GM19467 (cell line): ENCODE results near the gene MUC4.
"Not testable (repeated sequence)": the region's sequence is repeated elsewhere in the genome, so short reads cannot be mapped to it uniquely, and the experiment has no call there.

Experiments
- ATAC-seq: cut with Tn5 transposase; IDR thresholded peaks from one replicate; pipeline ENCODE4 v1.9.1; 2021; ENCODE audit warnings: mild to moderate bottlenecking, moderate library complexity; ENCODE audit not compliant: unreplicated experiment

MUC4 gene

DNA sequence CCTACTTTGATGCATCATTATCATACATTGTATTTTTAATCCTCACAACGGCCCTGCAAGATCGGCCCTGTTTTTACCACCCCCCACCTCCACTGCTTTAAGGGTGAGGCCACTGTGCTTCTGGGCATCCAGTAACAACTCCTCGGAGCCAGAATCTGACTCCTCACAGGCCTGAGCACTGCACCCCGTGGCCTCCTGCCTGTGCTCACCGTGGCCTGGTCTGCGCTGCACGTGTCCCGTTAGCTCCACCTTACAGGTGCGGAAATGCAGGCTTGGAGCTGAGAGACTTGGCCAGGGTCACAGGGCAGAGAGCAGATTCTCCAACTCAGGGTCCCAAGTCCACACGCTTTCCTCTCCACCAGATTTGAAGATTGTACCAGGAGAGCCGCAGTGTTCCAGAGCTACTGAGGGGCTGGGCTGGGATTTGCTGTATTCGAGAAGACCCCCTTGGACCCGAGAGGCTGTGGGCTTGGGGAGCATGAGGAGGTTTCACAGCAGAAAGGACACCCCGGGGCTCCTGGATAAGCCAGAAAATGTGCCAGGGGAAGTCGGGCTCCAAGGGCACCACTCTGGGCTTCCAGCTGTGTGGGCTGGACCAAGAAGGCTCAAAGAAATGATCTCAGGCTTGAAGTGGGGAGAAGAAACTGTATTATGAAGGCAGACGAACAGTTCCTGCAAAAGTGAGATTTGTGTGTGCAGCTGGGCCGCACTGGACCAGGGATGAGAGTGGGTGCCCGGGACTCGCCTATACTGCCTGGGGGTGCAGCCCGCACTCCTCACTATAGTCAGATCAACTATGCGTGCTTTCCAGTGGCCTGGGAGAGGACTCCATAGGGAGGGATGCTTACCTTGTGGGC is 89.4 kb downstream of the MUC4 start:
- ATAC-seq = not testable (repeated sequence)

- ATAC-seq = not testable (repeated sequence)
Measured at GRCh38 chr3:195720831-195721506, 90.8 kb downstream of the MUC4 start, which contains the start of gene MUC20. Gene MUC20, plus strand, starts transcription at chr3:195720978. Its CDS starts 30 bp downstream, at chr3:195721008.

DNA sequence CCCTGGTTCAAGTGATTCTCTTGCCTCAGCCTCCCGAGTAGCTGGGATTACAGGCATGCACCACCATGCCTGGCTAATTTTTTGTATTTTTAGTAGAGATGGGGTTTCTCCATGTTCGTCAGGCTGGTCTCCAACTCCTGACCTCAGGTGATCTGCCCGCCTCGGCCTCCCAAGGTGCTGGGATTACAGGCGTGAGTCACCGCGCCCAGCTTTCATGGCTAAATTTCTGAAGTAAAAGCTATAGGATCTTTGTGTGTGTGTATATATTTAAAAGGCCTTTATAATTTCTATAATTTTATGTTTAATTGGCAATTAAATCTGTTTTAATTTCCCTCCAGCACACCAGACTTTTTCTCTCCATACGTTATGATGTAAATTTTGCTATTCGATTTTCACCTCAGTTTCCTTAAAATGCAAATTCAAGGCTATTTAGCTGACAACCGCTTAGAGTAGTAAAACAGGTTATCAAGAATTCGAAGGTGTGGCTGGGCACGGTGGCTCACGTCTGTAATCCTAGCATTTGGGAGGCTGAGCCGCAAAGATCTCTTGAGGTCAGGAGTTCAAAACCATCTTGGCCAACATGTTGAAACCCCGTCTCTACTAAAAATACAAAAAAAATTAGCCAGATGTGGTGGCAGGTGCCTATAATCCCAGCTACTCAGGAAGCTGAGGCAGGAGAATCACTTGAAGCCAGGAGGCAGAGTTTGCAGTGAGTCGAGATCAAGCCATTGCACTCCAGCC is 92.0 kb downstream of the MUC4 start:
- not testable (repeated sequence) for ATAC-seq

DNA sequence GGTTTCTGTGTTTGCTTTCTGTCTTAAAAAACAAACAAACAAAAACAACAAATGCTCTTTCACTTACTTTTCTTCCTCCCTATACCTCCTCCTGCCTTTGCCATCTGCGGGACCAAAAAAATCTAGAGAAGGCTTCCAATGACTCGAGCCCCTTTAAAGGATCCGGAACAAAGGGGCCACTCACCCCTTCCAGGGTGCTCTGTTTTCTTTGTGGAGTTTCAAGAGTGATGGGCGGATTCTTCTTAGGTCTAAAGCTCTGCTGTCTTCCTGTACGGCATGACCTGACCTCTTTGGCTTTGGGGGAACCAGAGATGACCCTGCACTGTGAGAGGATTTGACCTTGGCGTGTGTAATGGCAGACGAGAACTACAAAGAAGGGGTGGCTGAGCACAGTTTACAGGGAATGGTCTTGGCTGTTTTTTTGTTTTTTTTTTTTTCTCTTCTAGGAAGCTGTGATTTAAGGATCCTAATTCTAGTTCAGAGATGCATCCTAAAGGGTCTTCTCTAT is 93.2 kb downstream of the MUC4 start:
- ATAC-seq = no peak

- no peak for ATAC-seq
Measured at GRCh38 chr3:195717852-195718476, 93.8 kb downstream of the MUC4 start.

- ATAC-seq = no peak
Measured at GRCh38 chr3:195717416-195717815, 94.3 kb downstream of the MUC4 start.

- ATAC-seq = no peak
Measured at GRCh38 chr3:195715583-195716266, 96.0 kb downstream of the MUC4 start.

- ATAC-seq = no peak
Measured at GRCh38 chr3:195715134-195715533, 96.6 kb downstream of the MUC4 start.

GRCh38 chr3:195714380-195715011 is 97.2 kb downstream of the MUC4 start:
- no peak for ATAC-seq

GRCh38 chr3:195713150-195713549 is 98.6 kb downstream of the MUC4 start:
- ATAC-seq = not testable (repeated sequence)

DNA sequence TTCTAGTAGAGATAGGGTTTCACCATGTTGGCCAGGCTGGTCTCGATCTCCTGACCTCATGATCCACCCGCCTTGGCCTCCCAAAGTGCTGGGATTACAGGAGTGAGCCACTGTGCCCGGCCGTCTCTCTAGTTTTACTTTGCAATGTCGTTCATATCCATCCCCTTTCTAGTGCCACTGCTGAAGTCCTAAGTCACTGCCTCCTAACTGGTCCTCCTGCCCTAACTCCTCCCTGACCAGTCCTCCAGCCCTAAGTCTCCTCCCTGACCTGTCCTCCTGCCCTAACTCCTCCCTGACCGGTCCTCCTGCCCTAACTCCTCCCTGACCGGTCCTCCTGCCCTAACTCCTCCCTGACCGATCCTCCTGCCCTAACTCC is 99.2 kb downstream of the MUC4 start:
- not testable (repeated sequence) for ATAC-seq

- no peak for ATAC-seq
Measured at GRCh38 chr3:195711813-195712534, 99.8 kb downstream of the MUC4 start.

DNA sequence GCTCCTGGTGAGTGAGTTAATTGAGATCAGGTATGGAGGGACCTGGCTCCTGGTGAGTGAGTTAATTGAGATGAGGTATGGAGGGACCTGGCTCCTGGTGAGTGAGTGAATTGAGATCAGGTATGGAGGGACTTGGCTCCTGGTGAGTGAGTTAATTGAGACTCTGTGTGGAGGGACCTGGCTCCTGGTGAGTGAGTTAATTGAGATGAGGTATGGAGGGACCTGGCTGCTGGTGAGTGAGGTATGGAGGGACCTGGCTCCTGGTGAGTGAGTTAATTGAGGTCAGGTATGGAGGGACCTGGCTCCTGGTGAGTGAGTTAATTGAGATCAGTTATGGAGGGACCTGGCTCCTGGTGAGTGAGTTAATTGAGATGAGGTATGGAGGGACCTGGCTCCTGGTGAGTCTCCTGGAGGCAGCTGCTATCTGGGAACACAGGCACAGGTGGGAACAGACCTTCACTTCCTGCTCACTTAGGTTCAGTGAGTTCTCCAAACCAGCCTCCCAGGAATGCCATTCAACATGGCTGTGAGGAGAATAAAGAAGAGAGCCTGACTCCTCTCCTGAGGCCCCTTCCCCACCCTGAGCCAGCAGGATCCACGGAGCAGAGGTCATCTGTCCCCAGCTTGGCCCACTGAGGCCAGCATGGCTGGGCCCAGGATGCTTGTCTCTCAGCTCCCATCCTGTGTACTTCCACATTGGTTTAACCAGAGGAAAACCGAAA is 100.5 kb downstream of the MUC4 start:
- not testable (repeated sequence) for ATAC-seq

- not testable (repeated sequence) for ATAC-seq
Measured at GRCh38 chr3:195710126-195710905, 101.4 kb downstream of the MUC4 start.

DNA sequence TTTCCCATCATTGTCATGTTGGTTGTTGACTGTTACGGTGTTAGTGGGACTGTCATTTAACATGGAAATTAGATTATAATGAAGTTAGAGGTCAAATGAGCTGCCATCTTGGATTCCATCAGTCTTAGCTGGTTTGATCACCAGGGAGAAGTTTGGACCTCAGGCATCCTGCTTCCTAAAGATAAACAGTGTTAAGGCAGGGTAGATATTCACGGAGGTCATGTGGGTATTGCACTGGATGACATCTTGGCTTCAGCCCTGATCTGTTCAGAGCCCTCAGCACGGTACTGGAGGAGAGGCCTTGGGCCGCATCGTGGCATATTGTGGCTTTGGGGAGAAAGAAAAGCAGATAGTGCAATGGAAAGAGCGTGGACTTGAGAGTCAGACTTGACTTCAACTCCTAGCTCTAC is 102.0 kb downstream of the MUC4 start:
- no peak for ATAC-seq

DNA sequence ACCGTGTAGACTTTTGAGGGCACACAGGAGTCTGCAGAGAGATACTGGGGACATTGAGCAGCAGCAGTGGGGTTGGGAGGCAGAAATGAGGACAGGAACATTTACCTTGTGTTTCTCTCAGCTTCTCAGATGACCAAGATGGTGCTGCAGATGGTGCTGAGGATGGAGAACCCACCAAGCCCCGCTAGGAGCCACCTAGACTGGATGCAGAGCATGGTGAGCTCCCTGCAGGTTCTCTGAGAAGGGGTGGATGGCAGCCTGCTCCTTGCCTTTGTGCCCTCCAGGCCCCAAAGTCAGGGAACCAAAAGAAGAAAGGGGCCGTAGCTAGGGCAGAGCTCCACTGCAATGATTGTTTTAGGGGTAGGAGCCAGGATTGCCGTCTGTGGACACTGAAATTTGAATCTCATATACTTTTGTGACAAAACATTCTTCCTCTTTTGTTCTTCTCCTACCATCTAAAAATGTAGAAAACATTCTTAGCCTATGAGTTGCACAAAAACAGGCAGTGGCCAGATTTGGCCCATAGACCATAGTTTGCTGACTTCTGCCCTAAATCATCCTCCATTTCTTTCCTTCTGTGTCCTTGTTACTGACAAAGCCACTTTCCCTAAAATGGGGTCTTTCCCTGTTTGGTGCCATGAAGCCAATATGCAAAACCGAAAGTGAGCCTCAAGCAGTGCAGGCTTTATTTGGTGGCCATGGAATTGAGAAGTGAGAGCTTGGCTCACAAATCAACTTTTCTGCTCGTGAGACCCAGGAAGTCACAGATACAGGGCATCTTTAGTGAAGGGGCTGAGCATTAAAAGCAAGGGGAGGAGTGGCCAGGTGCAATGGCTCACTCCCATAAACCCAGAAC is 102.9 kb downstream of the MUC4 start:
- ATAC-seq = no peak

DNA sequence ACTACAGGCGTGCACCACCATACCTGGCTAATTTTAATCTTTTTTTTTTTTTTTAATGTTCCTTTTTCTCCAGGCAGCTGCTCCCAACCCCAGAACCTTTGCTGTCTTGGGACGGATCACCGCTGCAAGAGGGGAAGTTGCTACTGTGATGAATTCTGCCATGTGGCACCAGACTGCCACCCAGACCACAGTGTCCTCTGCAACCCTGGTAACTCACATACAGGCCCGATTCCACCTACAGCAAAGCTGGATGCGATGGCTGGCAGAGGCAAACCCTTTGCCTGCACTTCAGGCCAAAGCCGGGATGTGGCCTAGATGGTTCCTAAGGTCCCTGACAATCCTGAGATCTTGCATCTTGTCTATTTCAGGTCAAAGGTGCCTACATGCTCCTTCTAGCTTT is 103.7 kb downstream of the MUC4 start:
- ATAC-seq = no peak
